ENCODE measurements around the gene EPHB2. TPM values are rescaled to one million over a fixed set of nuclear protein-coding genes. Genes with fewer than 3 reads are reported as not detected.

The EPHB2 gene
- total RNA-seq, 5 donors from 2014 or later (not counting 1 experiment from before 2014, with no cell fraction given) = 0.06 to 0.20 (median 0.12) TPM; not detected in 2

DNA sequence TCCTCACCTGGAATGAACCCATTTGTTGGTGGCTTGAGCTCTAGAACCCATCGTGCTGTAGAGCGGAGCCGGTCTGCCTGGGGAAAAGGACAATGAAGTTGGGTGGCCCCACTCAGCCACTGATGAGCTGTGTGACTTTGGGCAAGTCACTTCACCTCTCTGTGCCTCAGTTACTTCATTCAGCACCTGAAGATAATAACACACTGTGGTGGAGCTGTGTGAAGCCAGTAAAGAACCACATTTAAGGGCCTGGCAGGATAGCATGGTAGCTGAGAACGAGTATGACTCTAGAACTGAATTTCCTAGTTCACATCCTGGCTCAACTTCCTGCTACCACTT lies 37.1 kb downstream of the EPHB2 start:
- Mint-ChIP-seq H3K4me1 (no peaks in the 10 kb centered on the region), H3K9me3 (no peaks in the 10 kb centered on the region), H3K36me3 (no peaks in the 10 kb centered on the region), H3K27me3 (peaks cover 4 to 8% of the 10 kb centered on the region in 2 donors), H3K27ac (no peak overlapping the region), H3K4me3 (no peak overlapping the region)
- Histone ChIP-seq H3K27ac (ENCODE audit: low read length) (no peak overlapping the region), H3K36me3 (ENCODE audit: control insufficient read depth in 2 of 2, extremely low read depth in 1 of 2, insufficient read depth in 1 of 2, low read length in 1 of 2) (no peaks in the 10 kb centered on the region), H3K4me3 (ENCODE audit: control insufficient read depth in 1 of 2, extremely low read depth in 1 of 2, low read length in 1 of 2) (no peak overlapping the region), H3K27me3 (replicated peaks in 1 of 2; ENCODE audit: control insufficient read depth in 2 of 2, extremely low read depth in 1 of 2, insufficient read depth in 2 of 2, low read length in 1 of 2) (peaks cover 0 to 19% of the 10 kb centered on the region in 2 experiments), H3K4me1 (ENCODE audit: control insufficient read depth in 1 of 2, extremely low read depth in 1 of 2, insufficient read depth in 2 of 2, low read length in 2 of 2) (no peaks in the 10 kb centered on the region), H3K9me3 (no peaks in the 10 kb centered on the region)
- POLR2A ChIA-PET = no interaction called here
- DNase-seq (no peak), ATAC-seq (replicated peaks in 1 of 4) (no peak)
- CTCF ChIA-PET = no interaction called here
- 97% methylated on average over 3 of the region's 4 CpGs for WGBS (ENCODE audit: insufficient coverage)

DNA sequence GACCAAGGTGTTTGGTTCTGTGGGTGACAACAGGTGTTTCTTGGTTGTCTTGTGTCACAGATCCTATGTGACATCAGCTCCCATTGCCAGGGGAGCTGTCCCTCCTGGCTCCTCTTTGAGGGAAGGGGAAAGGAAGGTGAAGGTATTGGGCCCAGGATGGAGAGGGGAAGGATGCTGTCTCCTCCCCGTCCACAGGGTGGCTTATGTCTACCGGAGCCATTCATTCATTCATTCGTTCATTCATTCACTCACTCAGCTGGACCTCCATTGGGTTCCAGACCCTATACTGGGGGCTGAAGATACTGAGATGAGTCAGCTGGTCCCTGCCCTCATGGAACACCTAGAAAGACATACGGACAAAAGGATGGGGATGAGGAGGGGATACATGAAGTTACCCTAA lies 38.9 kb downstream of the EPHB2 start:
- WGBS (ENCODE audit: insufficient coverage) = no CpG with 5 or more reads among the region's 4 CpGs
- H3K36me3 Mint-ChIP-seq = no peaks in the 10 kb centered on the region
- DNase-seq = no peak
- no peak overlapping the region for H3K27ac ChIP-seq (ENCODE audit: low read length)
- no peak overlapping the region for H3K27ac Mint-ChIP-seq
- H3K9me3 ChIP-seq = no peaks in the 10 kb centered on the region
- H3K36me3 ChIP-seq (ENCODE audit: control insufficient read depth in 2 of 2, extremely low read depth in 1 of 2, insufficient read depth in 1 of 2, low read length in 1 of 2) = no peaks in the 10 kb centered on the region
- no peaks in the 10 kb centered on the region for H3K4me1 ChIP-seq (ENCODE audit: control insufficient read depth in 1 of 2, extremely low read depth in 1 of 2, insufficient read depth in 2 of 2, low read length in 2 of 2)
- CTCF ChIA-PET = no interaction called here
- H3K9me3 Mint-ChIP-seq = no peaks in the 10 kb centered on the region
- POLR2A ChIA-PET = no interaction called here
- H3K4me3 ChIP-seq (ENCODE audit: control insufficient read depth in 1 of 2, extremely low read depth in 1 of 2, low read length in 1 of 2) = no peak overlapping the region
- peaks cover 0 to 28% of the 10 kb centered on the region in 2 experiments for H3K27me3 ChIP-seq (replicated peaks in 1 of 2; ENCODE audit: control insufficient read depth in 2 of 2, extremely low read depth in 1 of 2, insufficient read depth in 2 of 2, low read length in 1 of 2)
- ATAC-seq (replicated peaks in 1 of 4) = no peak
- H3K4me3 Mint-ChIP-seq = no peak overlapping the region
- no peaks in the 10 kb centered on the region for H3K4me1 Mint-ChIP-seq
- peaks cover 4 to 8% of the 10 kb centered on the region in 2 donors for H3K27me3 Mint-ChIP-seq

DNA sequence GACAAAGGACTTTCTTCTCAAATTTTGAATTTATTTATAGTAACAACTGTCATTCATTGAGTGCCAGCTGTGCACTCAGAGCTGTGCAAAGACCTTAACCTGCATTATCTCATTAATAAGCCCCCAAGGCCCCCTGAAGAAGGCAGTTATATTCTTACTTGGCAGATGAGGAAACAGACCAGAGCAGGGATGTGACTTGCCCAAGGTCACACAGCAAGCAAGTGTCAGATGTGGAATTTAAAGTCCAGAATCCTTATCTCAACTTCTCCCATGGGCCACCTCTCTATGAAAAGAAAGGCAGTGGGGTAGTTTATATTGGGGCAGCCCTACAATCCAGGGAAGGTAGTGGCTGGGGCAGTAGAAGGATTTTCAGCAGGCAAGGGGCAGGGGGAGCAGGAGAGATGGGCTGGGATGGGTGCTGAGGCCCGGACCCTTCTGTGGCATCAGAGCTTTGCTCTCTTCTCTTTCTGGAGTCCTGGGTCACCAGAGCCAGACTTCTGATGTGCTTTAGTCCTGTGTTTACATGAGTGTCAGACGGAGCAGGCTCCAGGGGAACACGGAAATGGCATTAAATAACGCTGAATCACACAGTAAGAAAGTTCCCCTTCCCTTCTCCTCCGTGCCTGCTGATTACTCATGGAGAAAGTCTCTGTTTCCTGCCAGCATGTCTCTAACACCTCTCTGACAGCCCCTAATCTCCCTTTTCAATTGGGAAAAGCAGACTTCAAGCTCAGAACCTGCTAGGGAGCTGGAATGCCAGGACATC lies 39.5 kb downstream of the EPHB2 start:
- no peaks in the 10 kb centered on the region for H3K9me3 Mint-ChIP-seq
- ATAC-seq (replicated peaks in 1 of 4) (no peak), DNase-seq (no peak)
- 14% methylated on average over 2 of the region's 5 CpGs for WGBS (ENCODE audit: insufficient coverage)
- no peaks in the 10 kb centered on the region for H3K4me1 Mint-ChIP-seq
- peaks cover 0 to 29% of the 10 kb centered on the region in 2 experiments for H3K27me3 ChIP-seq (replicated peaks in 1 of 2; ENCODE audit: control insufficient read depth in 2 of 2, extremely low read depth in 1 of 2, insufficient read depth in 2 of 2, low read length in 1 of 2)
- peaks cover 4 to 8% of the 10 kb centered on the region in 2 donors for H3K27me3 Mint-ChIP-seq
- POLR2A ChIA-PET = no interaction called here
- no peak overlapping the region for H3K4me3 Mint-ChIP-seq
- H3K36me3 ChIP-seq (ENCODE audit: control insufficient read depth in 2 of 2, extremely low read depth in 1 of 2, insufficient read depth in 1 of 2, low read length in 1 of 2) = no peaks in the 10 kb centered on the region
- no peaks in the 10 kb centered on the region for H3K4me1 ChIP-seq (ENCODE audit: control insufficient read depth in 1 of 2, extremely low read depth in 1 of 2, insufficient read depth in 2 of 2, low read length in 2 of 2)
- no peak overlapping the region for H3K27ac Mint-ChIP-seq
- CTCF ChIA-PET = no interaction called here
- H3K36me3 Mint-ChIP-seq = no peaks in the 10 kb centered on the region
- no peak overlapping the region for H3K4me3 ChIP-seq (ENCODE audit: control insufficient read depth in 1 of 2, extremely low read depth in 1 of 2, low read length in 1 of 2)
- no peaks in the 10 kb centered on the region for H3K9me3 ChIP-seq
- H3K27ac ChIP-seq (ENCODE audit: low read length) = no peak overlapping the region

DNA sequence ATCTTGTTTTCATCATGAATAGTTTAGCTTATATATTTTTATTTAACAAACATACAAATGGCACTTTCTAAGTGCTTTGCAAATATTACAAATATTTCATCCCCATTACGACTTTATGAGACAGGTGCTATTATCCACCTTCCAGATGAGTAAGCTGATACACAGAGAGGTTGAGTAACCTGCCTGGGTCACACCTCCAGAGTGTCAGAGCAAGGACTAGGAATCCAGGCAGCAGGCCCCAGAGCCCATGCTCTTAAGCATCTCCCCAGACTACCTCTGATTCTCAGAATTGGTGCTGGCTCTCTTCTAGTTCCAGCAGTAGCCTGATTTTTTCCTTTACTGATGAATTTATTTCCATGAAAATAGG lies 40.0 kb downstream of the EPHB2 start:
- H3K4me3 ChIP-seq (ENCODE audit: control insufficient read depth in 1 of 2, extremely low read depth in 1 of 2, low read length in 1 of 2) = no peak overlapping the region
- no peak overlapping the region for H3K27ac Mint-ChIP-seq
- WGBS (ENCODE audit: insufficient coverage) = no CpG with 5 or more reads among the region's 1 CpG
- no peak overlapping the region for H3K4me3 Mint-ChIP-seq
- POLR2A ChIA-PET = no interaction called here
- ATAC-seq (replicated peaks in 1 of 4) = no peak
- H3K36me3 Mint-ChIP-seq = no peaks in the 10 kb centered on the region
- H3K27me3 Mint-ChIP-seq = peaks cover 4 to 8% of the 10 kb centered on the region in 2 donors
- H3K4me1 ChIP-seq (ENCODE audit: control insufficient read depth in 1 of 2, extremely low read depth in 1 of 2, insufficient read depth in 2 of 2, low read length in 2 of 2) = no peaks in the 10 kb centered on the region
- no peaks in the 10 kb centered on the region for H3K9me3 Mint-ChIP-seq
- H3K27ac ChIP-seq (ENCODE audit: low read length) = no peak overlapping the region
- CTCF ChIA-PET = no interaction called here
- H3K36me3 ChIP-seq (ENCODE audit: control insufficient read depth in 2 of 2, extremely low read depth in 1 of 2, insufficient read depth in 1 of 2, low read length in 1 of 2) = no peaks in the 10 kb centered on the region
- no peaks in the 10 kb centered on the region for H3K4me1 Mint-ChIP-seq
- H3K27me3 ChIP-seq (replicated peaks in 1 of 2; ENCODE audit: control insufficient read depth in 2 of 2, extremely low read depth in 1 of 2, insufficient read depth in 2 of 2, low read length in 1 of 2) = peaks cover 0 to 29% of the 10 kb centered on the region in 2 experiments
- DNase-seq = no peak
- H3K9me3 ChIP-seq = no peaks in the 10 kb centered on the region

DNA sequence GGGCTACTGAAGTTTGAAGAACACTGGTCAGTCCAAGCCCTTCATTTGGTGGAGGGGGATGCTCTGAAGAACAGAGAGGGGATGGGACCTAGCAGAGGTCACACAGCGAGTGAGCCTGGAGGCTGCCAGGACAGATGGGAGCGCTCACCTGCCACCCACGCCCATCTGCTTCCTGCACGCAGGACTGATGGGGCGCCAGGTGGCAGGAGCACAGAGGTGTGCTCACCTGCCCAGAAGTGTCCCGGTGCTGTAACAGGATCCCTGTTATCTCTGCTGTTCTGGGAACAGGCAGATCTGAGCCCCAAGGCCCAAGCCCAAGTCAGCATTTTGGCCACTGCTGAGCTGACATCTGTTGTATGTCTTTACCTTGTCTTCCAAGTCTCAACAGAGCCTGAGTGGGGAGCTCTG lies 40.5 kb downstream of the EPHB2 start:
- Mint-ChIP-seq H3K27me3 (peaks cover 7 to 8% of the 10 kb centered on the region in 2 donors), H3K9me3 (no peaks in the 10 kb centered on the region), H3K4me1 (no peaks in the 10 kb centered on the region), H3K27ac (no peak overlapping the region), H3K36me3 (no peaks in the 10 kb centered on the region), H3K4me3 (no peak overlapping the region)
- H3K27ac ChIP-seq (ENCODE audit: low read length) = no peak overlapping the region
- ChIA-PET CTCF (no interaction called here), POLR2A (no interaction called here)
- 87% methylated on average over 6 of the region's 6 CpGs for WGBS (ENCODE audit: insufficient coverage)
- ATAC-seq (replicated peaks in 1 of 4) (no peak), DNase-seq (no peak)
- H3K9me3 ChIP-seq = no peaks in the 10 kb centered on the region
- H3K4me3 ChIP-seq (ENCODE audit: control insufficient read depth in 1 of 2, extremely low read depth in 1 of 2, low read length in 1 of 2) = no peak overlapping the region
- H3K4me1 ChIP-seq (ENCODE audit: control insufficient read depth in 1 of 2, extremely low read depth in 1 of 2, insufficient read depth in 2 of 2, low read length in 2 of 2) = no peaks in the 10 kb centered on the region
- no peaks in the 10 kb centered on the region for H3K36me3 ChIP-seq (ENCODE audit: control insufficient read depth in 2 of 2, extremely low read depth in 1 of 2, insufficient read depth in 1 of 2, low read length in 1 of 2)
- H3K27me3 ChIP-seq (replicated peaks in 1 of 2; ENCODE audit: control insufficient read depth in 2 of 2, extremely low read depth in 1 of 2, insufficient read depth in 2 of 2, low read length in 1 of 2) = peaks cover 0 to 27% of the 10 kb centered on the region in 2 experiments

DNA sequence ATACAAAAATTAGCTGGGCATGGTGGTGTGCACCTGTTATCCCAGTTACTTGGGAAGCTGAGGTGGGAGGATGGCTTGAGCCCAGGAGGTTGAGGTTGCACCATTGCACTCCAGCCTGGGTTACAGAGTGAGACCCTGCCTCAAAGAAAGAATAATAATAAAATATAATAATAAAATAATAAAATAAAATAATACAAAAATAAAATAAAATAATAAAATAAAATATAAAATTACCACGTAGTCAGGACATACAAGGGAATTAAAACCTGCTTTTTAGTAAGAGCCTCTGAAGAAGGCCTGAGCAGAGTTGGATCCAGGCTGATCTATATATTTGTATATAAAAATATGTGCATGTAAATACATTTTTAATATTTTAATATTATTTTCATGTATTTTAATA lies 41.7 kb downstream of the EPHB2 start:
- Histone ChIP-seq H3K36me3 (ENCODE audit: control insufficient read depth in 2 of 2, extremely low read depth in 1 of 2, insufficient read depth in 1 of 2, low read length in 1 of 2) (no peaks in the 10 kb centered on the region), H3K9me3 (no peaks in the 10 kb centered on the region), H3K4me3 (ENCODE audit: control insufficient read depth in 1 of 2, extremely low read depth in 1 of 2, low read length in 1 of 2) (no peak overlapping the region), H3K4me1 (ENCODE audit: control insufficient read depth in 1 of 2, extremely low read depth in 1 of 2, insufficient read depth in 2 of 2, low read length in 2 of 2) (no peaks in the 10 kb centered on the region), H3K27ac (ENCODE audit: low read length) (no peak overlapping the region), H3K27me3 (replicated peaks in 1 of 2; ENCODE audit: control insufficient read depth in 2 of 2, extremely low read depth in 1 of 2, insufficient read depth in 2 of 2, low read length in 1 of 2) (peaks cover 0 to 27% of the 10 kb centered on the region in 2 experiments)
- no peak overlapping the region for H3K27ac Mint-ChIP-seq
- ATAC-seq (replicated peaks in 1 of 4) (no peak), DNase-seq (no peak)
- H3K27me3 Mint-ChIP-seq = peaks cover 7 to 11% of the 10 kb centered on the region in 2 donors
- no peaks in the 10 kb centered on the region for H3K4me1 Mint-ChIP-seq
- no CpG with 5 or more reads among the region's 1 CpG for WGBS (ENCODE audit: insufficient coverage)
- no peaks in the 10 kb centered on the region for H3K9me3 Mint-ChIP-seq
- ChIA-PET POLR2A (no interaction called here), CTCF (no interaction called here)
- no peaks in the 10 kb centered on the region for H3K36me3 Mint-ChIP-seq
- no peak overlapping the region for H3K4me3 Mint-ChIP-seq

Measured in T-cell (primary cell).